DMS114 treated with DMSO at 0.1 percent for 48 hours (cell line): ENCODE results near the gene NDNF.

ENCODE experiments used
- DNase-seq: peaks from one replicate; lab custom pipeline; 2025; ENCODE audit not compliant: unreplicated experiment; lab: John Stamatoyannopoulos, UW

The NDNF gene, protein sequence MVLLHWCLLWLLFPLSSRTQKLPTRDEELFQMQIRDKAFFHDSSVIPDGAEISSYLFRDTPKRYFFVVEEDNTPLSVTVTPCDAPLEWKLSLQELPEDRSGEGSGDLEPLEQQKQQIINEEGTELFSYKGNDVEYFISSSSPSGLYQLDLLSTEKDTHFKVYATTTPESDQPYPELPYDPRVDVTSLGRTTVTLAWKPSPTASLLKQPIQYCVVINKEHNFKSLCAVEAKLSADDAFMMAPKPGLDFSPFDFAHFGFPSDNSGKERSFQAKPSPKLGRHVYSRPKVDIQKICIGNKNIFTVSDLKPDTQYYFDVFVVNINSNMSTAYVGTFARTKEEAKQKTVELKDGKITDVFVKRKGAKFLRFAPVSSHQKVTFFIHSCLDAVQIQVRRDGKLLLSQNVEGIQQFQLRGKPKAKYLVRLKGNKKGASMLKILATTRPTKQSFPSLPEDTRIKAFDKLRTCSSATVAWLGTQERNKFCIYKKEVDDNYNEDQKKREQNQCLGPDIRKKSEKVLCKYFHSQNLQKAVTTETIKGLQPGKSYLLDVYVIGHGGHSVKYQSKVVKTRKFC

GRCh38 chr4:121072224-121073003 is at the start of gene NDNF:
NDNF (minus strand) TSS chr4:121072535; CDS start chr4:121045837, 26,698 bp downstream.
- no peak for DNase-seq

DNA sequence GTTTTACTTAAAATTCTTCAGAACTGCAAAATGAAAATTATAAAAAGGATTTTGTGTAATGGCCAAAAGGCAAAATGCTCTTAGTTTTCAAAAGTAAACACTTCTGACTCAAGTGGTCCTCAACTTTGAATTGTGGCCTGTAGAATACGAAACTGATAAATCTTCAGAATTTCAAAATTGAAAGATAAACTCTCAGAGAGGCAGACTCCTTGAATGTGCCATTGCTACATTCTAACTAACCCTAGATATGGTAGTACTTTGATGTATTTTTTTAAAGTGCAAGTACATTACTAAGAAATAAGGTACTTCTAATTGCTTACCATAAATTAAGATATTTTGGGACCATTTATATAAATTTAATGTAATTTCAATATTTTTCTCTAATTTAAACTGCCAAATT is 47.4 kb upstream of the NDNF start:
- DNase-seq: no peak

DNA sequence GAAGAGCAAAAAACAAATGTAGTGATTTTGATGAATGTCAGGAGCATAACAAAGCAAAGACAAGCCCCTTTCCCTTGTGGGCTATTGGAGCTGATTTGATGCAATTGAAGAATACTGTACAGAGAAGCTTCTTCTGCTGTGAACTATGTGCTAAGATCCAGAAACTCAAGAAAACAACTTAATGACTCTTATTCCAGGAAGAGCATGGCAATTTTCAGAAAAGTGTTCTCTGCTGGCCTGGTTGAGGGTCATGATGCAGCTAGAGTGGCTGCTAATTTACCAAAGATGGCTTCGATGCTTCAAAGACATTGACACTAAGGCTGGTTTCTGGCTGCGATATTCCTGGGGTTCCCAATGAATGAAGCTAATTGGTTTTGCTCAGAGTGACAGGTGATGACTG is 46.0 kb upstream of the NDNF start:
- DNase-seq: no peak

- DNase-seq: no peak
Observed at GRCh38 chr4:121114756-121115155, 42.4 kb upstream of the NDNF start.

GRCh38 chr4:121112530-121112929 is 40.2 kb upstream of the NDNF start:
- DNase-seq: no peak

- no peak for DNase-seq
Observed at GRCh38 chr4:121108557-121108956, 36.2 kb upstream of the NDNF start.

- no peak for DNase-seq
Observed at GRCh38 chr4:121107507-121107906, 35.2 kb upstream of the NDNF start.

GRCh38 chr4:121100093-121100775 is 27.9 kb upstream of the NDNF start:
- DNase-seq: no peak

GRCh38 chr4:121098266-121098665 is 25.9 kb upstream of the NDNF start:
- DNase-seq: no peak

DNA sequence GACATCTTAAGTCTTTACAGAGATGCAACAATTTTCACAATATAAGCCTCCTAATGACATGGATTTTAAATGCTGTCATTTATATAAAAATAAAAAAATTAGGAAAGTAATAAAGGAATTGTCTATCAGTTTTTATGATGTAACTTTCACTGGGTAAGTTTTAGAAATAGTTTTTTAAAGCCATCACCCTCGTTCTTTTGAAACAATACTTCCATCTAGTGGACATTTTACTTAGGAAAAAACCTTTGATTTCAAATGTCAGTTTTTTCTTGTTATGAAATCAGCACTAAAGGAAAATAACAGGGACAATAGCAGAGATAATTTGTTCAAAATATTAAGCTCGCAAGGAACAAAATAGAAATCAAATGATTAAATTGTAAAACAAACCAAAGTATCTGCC is 24.3 kb upstream of the NDNF start:
- peak; percentile 37 for DNase-seq

- DNase-seq: no peak
Observed at GRCh38 chr4:121096191-121096590, 23.9 kb upstream of the NDNF start.

GRCh38 chr4:121094297-121094966 is 22.1 kb upstream of the NDNF start:
- no peak for DNase-seq

DNA sequence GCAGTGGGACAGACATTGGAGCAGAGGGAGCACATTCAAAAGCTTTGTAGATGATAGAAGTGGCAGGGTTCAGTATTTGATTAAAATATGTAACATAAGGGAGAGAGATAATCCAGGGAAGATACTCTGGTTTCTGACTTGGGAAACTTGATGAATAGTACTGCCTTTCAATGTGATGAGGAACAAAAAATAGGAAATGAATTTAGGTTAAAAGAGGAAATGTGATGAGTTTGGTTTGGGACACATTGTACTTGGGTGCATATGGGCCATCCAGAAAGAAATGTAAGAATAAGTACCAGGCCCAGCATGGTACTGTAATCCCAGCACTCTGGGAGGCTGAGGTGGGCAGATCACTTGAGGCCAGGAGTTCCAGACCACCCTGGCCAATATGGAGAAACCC is 20.9 kb upstream of the NDNF start:
- DNase-seq: no peak

GRCh38 chr4:121091941-121092340 is 19.6 kb upstream of the NDNF start:
- DNase-seq: no peak

GRCh38 chr4:121088867-121089266 is 16.5 kb upstream of the NDNF start:
- no peak for DNase-seq

DNA sequence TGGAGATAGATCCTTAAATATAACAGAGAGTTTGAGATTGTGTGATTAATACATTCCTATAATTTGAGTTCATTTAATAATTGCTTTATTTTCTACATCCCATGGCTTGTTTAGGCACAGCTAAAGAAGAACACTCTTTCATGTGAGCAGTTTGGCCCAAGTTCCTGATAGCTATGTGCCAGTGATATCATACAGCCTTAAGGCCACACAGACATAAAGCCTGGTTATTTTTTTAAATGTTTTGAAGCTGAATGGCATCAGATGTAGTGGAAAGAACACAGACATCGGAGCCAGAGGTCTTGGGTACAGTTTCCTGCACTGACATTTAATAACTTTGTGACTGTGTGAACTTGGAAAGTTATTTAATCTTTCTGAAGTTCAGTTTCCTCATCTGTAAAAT is 7.0 kb upstream of the NDNF start:
- no peak for DNase-seq

DNA sequence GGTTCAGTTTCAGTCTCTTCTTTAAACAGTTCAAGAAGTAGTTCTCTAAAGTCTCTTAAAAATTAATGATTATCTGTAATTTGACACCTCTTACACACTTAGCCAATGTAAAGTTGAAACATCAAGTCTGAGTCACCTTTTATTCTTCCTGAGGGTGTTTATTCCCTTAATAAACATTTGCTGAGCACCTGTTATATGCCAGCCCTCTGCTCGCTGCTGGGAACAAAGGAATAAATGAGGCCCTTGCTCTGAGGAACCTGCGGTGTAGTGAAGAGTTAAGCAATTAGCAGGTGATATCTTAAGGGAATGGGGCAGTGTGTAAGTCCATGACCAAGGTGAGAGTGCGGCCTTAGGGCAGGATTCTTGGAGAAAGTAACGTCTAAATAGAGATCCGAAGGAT is 5.2 kb upstream of the NDNF start:
- DNase-seq: no peak

- no peak for DNase-seq
Observed at GRCh38 chr4:121076416-121076815, 4.1 kb upstream of the NDNF start.

DNA sequence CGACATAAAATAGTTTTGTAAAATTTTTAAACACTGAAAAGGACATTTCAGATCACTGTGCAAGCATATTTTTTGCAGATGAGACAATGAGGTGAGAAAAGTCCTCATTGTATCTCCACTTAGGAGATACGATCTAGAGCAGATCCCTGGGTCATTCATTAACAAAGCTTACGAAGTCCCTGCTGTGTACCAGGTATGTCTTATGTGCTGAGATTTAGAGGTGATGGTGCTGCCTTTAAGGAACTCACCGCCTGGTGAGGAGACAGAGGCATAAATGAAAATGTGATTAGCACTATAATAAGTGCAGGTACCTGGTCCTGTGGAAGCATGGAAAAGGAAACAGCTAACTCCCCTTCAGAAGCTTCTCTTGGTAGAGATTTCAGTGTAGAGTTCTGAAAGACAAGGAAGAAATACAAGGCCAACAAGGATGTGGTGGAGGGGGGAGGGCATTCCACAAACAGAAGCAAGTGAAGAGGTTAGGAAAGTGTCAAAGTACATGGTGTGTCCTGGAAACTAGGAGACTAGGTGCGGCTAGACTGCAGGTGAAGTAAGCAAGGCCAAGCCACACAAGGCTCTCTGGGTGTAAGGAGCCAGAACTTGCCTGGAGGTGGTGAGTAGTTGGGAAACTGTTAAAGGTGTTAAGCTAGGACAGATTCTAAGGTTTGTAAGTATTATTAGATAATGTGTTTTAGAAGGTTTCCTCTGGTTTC is 1.5 kb upstream of the NDNF start:
- no peak for DNase-seq

DNA sequence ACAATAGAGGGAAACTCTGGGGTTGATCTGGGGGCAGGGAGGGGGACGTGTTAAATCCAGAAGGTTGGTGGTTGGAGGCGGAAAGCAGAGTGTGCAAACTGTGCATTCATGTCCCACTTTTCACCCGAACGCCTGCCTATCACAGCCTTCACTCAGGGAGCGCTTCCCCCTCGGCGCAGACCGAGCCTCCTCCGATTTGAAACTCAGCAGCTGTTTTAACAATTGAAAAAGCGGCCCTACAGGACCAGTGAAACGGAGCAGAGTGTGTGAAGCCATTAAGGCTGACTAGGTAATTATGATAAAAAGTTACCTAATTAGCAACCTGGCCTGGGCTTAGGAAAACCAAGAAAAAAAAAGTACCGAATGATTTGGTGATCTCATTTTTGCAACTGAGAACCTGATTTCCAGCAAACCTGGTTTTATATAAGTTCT is 685 bp upstream of the NDNF start:
- no peak for DNase-seq
